ENCODE data around the gene TACR1.

TACR1 gene

GRCh38 chr2:75053484-75054112, 145.7 kb downstream of the TACR1 start:
- DNase-seq (ENCODE audit: low read depth, low spot score) = peak; percentile 42

GRCh38 chr2:75047992-75048625, 151.2 kb downstream of the TACR1 start:
- DNase-seq (ENCODE audit: low read depth, low spot score) = peak; percentile 40

GRCh38 chr2:75047189-75047991, 151.9 kb downstream of the TACR1 start:
- DNase-seq (ENCODE audit: low read depth, low spot score) = peak; percentile 29

DNA sequence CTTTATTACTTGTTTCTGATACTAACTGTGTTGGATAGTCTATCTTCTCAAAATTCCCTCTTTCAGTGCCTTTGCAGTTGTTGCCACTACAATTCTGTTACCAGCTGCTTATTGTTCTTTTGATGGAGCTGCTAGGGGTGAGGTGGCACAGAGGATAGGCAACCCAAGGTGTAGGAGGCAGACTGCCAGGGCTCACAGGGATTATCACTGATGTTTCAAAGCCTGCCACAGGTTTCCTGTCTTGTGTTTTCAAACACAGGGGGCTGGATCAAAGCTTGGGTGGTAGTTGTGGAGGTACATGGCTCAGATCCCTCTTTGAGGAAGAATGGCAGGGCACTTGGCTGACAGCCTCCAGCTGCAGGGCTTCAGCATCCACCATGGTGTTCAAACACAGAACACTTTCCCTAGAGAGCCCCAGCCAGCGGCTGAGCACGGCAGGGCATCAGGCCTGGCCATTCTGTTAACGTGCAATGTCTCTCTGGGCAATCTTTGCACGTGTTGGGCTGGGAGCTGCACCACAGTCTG, 153.7 kb downstream of the TACR1 start:
- DNase-seq (ENCODE audit: low read depth, low spot score) = no peak

GRCh38 chr2:75044291-75044690, 155.0 kb downstream of the TACR1 start:
- DNase-seq (ENCODE audit: low read depth, low spot score) = no peak

DNA sequence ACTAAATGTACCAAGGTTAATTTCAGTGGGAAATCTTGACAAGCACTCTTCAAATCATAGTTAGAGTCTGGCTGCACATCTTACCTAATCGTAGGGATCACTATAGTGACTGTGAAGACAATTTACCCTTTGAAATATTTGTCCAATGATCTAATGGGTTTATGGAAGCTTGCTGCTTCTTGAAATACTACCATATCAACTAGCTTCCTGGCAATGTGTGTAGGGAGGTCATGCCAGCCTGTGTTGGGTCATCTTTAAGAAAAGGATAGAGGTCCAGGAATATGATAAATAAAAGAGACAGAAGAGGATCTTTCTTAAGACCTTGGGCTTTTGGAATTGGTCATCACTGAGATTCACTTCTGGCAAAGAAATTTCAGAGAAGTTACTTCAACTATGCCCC, 156.5 kb downstream of the TACR1 start:
- DNase-seq (ENCODE audit: low read depth, low spot score) = no peak

GRCh38 chr2:75041731-75042600, 157.4 kb downstream of the TACR1 start:
- DNase-seq (ENCODE audit: low read depth, low spot score) = no peak

GRCh38 chr2:75041226-75041625, 158.1 kb downstream of the TACR1 start:
- DNase-seq (ENCODE audit: low read depth, low spot score) = no peak

DNA sequence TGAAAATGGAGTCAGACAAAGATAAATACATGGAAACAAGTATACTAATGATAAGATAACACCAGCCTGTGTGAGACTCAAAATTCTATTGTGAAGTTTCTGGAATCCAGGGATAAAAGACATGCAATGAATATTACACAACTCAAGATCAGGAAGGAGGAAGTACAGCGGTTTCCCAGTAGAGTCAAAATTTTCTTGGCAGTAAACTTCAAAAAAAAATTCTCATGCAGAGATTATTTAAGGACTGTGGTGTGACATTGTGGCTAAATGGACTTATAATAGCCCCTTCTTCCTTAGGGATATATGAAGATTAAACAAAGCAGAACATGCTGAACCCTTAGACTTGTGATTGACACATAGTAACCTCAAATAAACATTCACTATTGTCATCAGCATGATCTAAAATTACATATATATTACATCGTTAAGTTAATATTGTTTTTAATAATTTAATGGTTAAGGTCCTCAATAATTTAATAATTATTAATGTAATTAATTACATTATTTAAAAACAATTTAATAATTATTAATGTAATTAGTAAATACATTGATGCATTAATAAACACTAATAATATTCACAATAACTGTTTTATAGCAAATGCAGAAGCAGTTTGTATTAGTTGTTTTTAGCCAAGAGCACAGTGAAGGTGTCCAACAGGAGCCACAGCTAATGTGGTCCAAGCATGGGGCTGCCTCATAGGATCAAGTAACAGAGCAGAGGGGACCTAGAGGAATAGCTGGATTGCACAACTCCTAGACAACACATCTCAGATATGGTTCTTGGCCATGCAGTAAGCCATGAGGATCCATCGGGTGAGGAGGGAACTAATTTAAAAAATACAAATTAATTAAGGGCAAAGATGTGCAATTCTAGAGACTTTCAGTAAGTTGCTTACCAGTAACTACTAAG, 163.6 kb downstream of the TACR1 start:
- no peak for DNase-seq (ENCODE audit: low read depth, low spot score)

GRCh38 chr2:75033516-75033915, 165.8 kb downstream of the TACR1 start:
- DNase-seq (ENCODE audit: low read depth, low spot score) = no peak

GRCh38 chr2:75031906-75032803, 167.2 kb downstream of the TACR1 start:
- DNase-seq (ENCODE audit: low read depth, low spot score) = no peak

GRCh38 chr2:75031171-75031570, 168.1 kb downstream of the TACR1 start:
- DNase-seq (ENCODE audit: low read depth, low spot score) = no peak

GRCh38 chr2:75030218-75031009, 168.9 kb downstream of the TACR1 start:
- DNase-seq (ENCODE audit: low read depth, low spot score) = no peak

DNA sequence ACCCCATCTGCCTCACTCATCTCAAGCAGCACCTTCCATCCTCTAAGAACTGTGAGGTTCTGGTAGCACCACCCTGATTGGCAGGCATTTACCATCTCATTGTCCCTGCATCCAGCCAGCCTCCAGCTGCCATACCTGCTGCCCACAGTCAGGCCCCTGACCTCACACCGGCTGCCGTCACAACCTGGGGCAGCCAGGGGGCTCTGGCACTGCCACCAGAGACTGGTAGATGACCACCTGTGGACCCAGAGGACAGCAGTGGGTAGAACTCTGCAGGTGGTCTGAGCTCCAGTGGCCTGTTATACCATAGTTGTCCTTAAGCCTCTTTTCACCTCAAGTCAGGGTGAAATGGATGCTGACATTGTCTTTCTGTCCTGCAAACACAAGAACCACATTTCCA, 171.4 kb downstream of the TACR1 start:
- DNase-seq (ENCODE audit: low read depth, low spot score) = no peak

GRCh38 chr2:75025633-75026380, 173.5 kb downstream of the TACR1 start:
- no peak for DNase-seq (ENCODE audit: low read depth, low spot score)

DNA sequence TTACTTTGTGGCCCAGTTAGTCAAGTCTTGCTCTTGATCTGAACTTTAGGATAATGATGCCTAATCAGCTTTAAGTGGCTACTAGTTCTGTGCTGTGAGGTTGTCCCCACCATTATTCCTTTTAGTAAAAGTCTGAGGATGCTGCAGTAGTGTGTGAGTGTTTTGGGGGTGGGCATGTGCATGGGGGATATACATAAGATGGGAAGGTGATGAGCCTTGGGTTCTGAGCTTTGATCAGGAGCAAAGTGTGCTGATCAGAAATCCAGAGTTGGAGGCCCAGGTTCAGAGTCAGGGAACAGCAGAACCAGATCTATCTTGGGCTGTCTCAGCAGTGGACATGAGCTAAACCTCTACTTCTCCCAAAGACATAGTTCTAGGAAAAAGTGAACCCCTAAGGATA, 174.1 kb downstream of the TACR1 start:
- DNase-seq (ENCODE audit: low read depth, low spot score) = no peak

GRCh38 chr2:75023666-75024455, 175.5 kb downstream of the TACR1 start:
- DNase-seq (ENCODE audit: low read depth, low spot score) = peak; percentile 13
